ENCODE results near the gene PIK3C2G. TPM values are rescaled to one million over a fixed set of nuclear protein-coding genes. Genes with fewer than 3 reads are reported as not detected.

The PIK3C2G gene
- total and polyA plus RNA-seq, 2 of the 13 experiments (the other 11 are each of a cell fraction or from before 2014, with no cell fraction given), result not detected

GRCh38 chr12:18363321-18363720, 102.0 kb downstream of the PIK3C2G start:
- BruUV-seq (replicated peaks), result no TSS peak
- intact Hi-C loops (cut with micrococcal nuclease; ENCODE audit: unreplicated experiment) (no loop called here), in situ Hi-C loops (cut with HindIII; ENCODE audit: extremely low pct_ligation_motif_present, low pct_unique_long_range_greater_than_20kb) (no loop called here)
- 3% methylated on average over 2 of the region's 2 CpGs for WGBS (ENCODE audit: low lambda C conversion rate)
- ATAC-seq (no peak), DNase-seq (ENCODE audit: low spot score) (no peak), FAIRE-seq (no peak)
- Histone ChIP-seq H3K4me1 (ENCODE audit: insufficient read depth, low read length) (no peaks in the 10 kb centered on the region), H3K9ac (ENCODE audit: insufficient read depth, low read depth, low read length) (no peak overlapping the region), H4K20me1 (ENCODE audit: insufficient read depth, low read length) (no peaks in the 10 kb centered on the region), H3K27ac (ENCODE audit: extremely low read length, insufficient read depth, low read length) (no peak overlapping the region), H2AFZ (ENCODE audit: low read length) (no peak overlapping the region), H3K4me3 (replicated peaks in 1 of 3; ENCODE audit: insufficient read depth in 1 of 3, low read depth in 2 of 3, low read length in 3 of 3) (no peak overlapping the region), H3K4me2 (ENCODE audit: low read depth, low read length) (no peak overlapping the region), H3K79me2 (ENCODE audit: insufficient read depth, low read length) (no peaks in the 10 kb centered on the region), H3K27me3 (ENCODE audit: control insufficient read depth in 1 of 2, insufficient read depth in 2 of 2, low read length in 2 of 2) (no peaks in the 10 kb centered on the region; a peak in 1 of 5 replicates), H3K9me3 (ENCODE audit: low read length) (peaks cover 3% of the 10 kb centered on the region; the same call in 1 of the 2 replicates), H3K36me3 (replicated peaks in 1 of 2; ENCODE audit: control insufficient read depth in 1 of 2, insufficient read depth in 2 of 2, low read length in 2 of 2) (no peaks in the 10 kb centered on the region)
- CTCF ChIA-PET (ENCODE audit: low intra/inter-chr PET ratio, low total read pairs), result no interaction called here
- TF ChIP-seq E2F5 (CRISPR knock-in tag; conservative IDR thresholded peaks at IDR 0.05), result no peak
- no peak for TF ChIP-seq PLSCR1 (CRISPR knock-in tag; IDR thresholded peaks at IDR 0.05; ENCODE audit: borderline replicate concordance)
- no peak for TF ChIP-seq POGK (CRISPR knock-in tag; conservative IDR thresholded peaks at IDR 0.05)
- no peak for TF ChIP-seq ZNF10 (CRISPR knock-in tag; IDR thresholded peaks at IDR 0.05; ENCODE audit: borderline replicate concordance, low read depth)
- no peak for TF ChIP-seq BCLAF1 (IDR thresholded peaks at IDR 0.05)
- no peak for TF ChIP-seq AGO2 (optimal IDR thresholded peaks at IDR 0.05; ENCODE audit: low read depth, low read length)
- TF ChIP-seq ZBTB8A (CRISPR knock-in tag; IDR thresholded peaks at IDR 0.05; ENCODE audit: borderline replicate concordance, low read depth), result no peak
- TF ChIP-seq SP2 (CRISPR knock-in tag; IDR thresholded peaks at IDR 0.05), result no peak
- no peak for TF ChIP-seq ZNF564 (CRISPR knock-in tag; IDR thresholded peaks at IDR 0.05)
- TF ChIP-seq ZBTB43 (CRISPR knock-in tag; conservative IDR thresholded peaks at IDR 0.05), result no peak
- POLR2A ChIA-PET, result no interaction called here
